ENCODE measurements around the gene NKX2-2. TPM values are rescaled to one million over a fixed set of nuclear protein-coding genes. Genes with fewer than 3 reads are reported as not detected.

Gene NKX2-2
- not detected in 2 replicates for polyA plus RNA-seq (2014; cell fraction: cytosol; rRNA removed)
- polyA plus RNA-seq (2014; cell fraction: nucleus; rRNA removed), result not detected in 2 replicates

DNA sequence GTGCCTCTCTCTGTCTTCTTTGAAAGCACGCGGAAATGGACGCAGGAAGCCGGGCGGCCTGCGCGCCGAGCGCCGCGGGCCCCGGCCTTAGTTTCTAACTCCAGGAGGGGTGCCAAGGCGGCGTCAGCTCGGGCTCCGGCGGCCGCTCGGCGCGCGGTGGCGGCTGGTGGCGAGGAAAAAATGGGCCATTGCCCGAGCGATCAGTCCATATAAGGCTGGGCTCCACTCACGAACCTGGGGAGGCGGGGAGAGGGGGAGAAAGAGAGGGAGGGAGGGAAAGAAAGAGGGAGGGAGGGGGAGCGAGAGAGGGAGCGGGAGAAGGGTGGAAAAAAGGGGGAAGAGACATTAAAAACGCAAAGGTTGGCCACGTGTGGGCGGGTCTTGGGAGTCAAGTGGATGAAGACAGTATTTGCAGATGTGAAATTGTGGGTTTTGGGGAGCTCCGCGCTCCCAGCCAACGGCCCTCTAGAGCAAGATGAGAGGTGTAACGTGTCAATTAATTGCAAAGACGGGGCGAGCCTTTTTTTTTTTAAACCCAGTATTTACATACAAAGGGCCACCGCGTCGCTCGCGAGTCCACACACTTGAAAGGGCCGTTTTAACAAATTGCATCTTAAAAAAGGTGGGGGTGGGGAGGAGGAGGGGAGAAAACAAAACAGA is at the start of gene NKX2-2:
NKX2-2 (minus strand) TSS at position 184 of the 660 bp plus-strand sequence. CDS start 395 bp downstream, outside the sequence.
- no peak for DNase-seq (ENCODE audit: low spot score)

DNA sequence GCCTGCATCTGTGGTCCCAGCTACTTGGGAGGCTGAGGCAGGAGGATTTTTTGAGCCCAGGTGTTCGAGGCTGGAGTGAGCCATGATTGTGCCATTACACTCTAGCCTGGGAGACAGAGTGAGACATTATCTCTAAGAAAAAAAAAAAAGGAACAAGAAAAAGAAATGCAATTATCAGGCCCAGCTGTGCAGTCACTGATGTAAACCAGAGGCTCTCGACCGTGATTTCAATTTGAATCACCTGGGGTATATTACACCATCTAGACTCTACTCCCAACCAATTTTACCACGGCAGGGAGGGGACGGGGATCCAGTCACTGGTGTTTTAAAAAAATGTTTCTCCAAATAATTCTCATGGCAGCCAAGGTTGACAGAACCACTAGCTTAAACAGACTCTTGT is 48.8 kb upstream of the NKX2-2 start:
- DNase-seq (ENCODE audit: low spot score), result no peak

DNA sequence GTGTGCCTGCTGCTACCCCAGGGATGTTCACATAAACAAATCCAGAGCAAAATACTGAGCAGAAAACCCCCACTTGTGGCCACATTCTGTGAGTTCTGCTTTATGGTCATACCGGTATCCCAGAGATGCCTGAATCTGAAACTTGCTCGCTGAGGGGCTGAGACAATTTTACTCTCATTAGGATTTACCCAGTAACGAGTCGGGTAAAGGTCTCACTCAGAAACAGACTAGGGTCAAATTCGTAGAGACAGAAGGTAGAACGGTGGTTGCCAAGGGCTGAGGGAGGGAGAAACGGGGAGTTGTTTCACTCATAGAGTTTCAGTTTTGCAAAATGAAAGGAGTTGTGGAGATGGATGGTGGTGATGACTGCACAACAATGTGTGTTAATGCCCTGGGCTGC is 45.4 kb upstream of the NKX2-2 start:
- no peak for DNase-seq (ENCODE audit: low spot score)

DNA sequence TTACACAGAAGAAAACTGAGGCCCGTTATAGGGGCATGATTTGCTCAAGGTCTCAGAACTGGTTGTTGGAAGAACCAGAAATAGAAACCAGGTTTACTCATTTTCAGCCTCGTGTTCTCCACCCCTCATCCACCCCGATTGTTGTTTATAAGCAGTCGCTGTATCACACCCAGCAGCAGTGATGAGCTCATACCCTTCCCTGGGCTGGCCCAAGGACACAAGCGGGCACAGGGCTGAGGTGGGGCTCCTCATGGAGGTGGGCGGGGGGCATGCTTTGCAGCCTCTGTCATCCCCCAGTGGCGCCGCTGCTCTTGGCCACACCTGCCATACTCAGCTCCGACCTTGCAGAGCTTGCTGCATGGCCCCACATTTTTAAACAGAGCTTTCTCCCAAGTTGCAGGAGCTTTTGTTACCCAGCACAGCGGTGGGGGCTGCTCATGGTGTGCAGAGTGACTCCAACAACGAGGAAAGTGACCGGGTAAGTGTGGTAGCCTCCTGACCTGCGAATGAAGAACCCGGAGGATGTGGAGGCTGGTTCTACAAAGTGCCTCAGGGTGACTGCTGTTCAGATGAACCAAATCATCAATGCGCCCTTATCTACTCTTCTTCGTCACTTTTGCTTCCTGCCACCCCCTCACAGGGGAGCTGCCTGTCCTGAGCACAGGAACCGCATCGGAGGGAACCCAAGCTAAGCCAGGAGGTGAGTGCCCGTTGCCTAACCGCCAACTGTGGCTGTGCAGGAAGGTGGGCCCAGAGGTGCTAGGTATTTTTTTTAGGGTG is 43.6 kb upstream of the NKX2-2 start:
- no peak for DNase-seq (ENCODE audit: low spot score)

GRCh38 chr20:21556398-21556797 is 42.5 kb upstream of the NKX2-2 start:
- DNase-seq (ENCODE audit: low spot score), result no peak

DNA sequence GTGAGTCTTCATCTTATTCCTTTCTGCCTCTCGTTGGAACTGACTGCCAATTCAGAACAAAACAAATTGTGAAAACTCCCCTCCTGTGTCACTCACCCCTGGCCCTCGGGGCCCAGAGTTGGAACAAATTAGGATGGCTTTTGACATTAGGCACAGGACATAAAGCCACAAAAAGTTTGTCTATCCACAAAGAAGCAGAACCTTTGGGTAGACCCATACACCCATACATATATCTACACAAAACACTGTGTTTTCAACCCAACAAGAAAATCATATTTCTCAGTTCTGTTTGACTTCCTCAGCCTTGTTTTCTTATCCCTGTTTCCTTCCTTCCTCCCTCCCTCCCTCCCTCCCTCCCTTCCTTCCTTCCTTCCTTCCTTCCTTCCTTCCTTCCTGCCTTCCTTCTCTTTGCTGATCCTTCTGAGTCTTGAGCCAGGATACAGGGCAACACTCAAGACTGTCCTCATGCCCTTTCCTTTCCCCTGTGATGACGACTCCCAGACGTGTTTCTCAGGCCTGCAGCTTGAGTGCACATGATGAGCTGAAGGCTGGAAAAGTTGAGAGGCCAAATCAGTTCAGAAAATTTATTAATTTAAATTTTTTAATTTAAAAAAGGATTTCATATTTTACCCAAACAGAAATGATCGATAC is 41.7 kb upstream of the NKX2-2 start:
- no peak for DNase-seq (ENCODE audit: low spot score)

DNA sequence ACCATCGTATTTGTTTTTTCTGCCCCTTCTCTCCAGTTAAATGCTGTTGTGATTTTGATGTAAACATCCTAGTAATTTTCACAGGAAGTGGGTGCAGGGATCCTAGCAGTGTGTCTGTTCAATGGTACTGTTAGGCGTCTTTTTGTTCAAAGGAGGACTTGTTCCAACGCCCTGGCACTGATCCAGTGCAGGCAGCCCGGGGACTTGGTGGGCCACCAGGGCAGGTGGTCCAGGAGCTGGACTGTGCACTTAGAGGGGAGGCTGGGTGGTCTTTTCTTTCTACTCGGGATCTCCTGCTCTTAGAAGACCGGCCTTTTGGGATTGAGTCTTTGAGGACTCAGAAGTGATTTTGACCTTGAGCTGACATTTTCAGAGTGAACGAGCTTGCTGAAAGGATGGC is 41.1 kb upstream of the NKX2-2 start:
- DNase-seq (ENCODE audit: low spot score), result no peak

GRCh38 chr20:21554376-21554890 is 40.6 kb upstream of the NKX2-2 start:
- no peak for DNase-seq (ENCODE audit: low spot score)

DNA sequence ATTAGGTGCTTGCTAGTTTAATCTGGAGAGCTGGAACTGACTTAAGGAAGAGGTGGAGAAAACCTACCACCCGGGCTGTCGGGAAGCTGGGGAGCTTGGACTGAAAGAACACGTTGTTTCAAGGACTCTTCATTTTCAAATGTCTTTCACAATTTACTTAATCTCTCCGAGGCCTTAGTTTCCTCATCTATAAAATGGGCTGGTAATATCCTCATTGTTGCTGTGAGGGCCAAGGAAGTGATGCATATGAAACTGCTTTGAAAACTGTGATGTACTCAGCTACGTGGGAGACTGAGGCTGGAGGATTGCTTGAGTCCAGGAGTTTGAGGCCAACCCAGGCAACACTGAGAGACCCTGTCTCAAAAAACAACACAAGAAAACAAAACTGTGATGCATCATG is 36.7 kb upstream of the NKX2-2 start:
- DNase-seq (ENCODE audit: low spot score), result no peak

DNA sequence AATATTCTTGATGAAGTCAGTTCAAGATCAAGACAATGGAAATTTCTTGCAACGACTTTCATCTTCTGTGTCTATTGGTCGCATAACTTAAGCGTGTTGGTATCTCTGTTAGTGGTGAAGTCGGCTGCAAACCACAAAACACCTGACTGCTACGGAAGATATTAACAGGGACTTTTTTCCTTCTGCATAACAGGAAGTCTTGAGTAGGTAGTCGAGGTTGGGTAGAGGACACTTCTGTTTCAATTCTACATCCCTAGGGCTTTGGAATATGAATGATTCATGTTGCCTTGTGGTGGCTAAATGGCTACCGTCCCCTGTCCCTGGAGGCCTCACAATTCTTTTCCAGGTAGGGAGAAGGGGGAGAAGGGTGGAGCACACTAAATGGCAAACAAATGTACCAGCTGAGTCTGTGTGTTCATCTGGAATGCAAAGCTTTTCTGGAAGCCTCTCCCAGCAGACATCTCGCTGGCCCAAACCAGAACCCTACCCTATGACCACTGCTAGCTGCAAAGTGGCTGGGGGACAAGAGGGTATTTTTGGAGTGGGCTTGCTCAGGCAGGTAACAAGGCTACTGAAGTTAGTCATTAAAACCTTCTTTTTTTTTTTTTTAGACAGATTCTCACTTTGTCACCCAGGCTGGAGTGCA is 34.6 kb upstream of the NKX2-2 start:
- no peak for DNase-seq (ENCODE audit: low spot score)

DNA sequence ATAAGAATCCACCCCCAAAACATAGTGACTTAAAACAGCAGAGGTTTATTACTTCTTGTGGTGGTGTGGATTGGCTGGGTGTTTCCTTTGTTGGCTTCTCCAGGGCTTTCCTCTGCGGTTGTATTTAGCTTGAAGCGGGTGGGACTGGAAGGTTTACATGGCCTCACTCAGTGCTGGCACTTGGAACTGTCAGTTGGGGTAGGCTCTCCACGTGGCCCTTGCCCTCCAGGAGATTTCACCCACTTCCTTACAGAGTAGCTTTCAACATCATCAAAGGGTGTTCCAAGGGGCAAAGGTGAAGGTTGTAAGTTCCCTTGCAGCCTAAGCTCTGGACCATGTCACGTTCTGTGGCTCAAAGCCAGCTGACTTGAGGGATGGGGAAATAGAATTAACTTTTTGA is 32.5 kb upstream of the NKX2-2 start:
- DNase-seq (ENCODE audit: low spot score), result no peak

DNA sequence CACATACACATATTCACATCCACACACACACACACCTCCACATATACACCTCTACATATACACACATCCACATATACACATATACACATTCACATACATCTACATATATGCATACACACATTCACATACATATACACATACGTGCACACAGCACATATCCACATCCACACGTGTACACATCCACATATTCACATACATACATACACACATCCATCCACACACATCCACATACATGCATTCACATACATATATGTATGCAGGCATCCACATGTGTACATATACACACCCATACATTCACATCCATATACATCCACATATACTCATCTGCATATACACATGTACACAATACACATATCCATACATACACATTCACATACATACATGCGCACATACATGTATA is 25.6 kb upstream of the NKX2-2 start:
- DNase-seq (ENCODE audit: low spot score), result no peak

GRCh38 chr20:21534886-21535285 is 21.0 kb upstream of the NKX2-2 start:
- DNase-seq (ENCODE audit: low spot score), result no peak

DNA sequence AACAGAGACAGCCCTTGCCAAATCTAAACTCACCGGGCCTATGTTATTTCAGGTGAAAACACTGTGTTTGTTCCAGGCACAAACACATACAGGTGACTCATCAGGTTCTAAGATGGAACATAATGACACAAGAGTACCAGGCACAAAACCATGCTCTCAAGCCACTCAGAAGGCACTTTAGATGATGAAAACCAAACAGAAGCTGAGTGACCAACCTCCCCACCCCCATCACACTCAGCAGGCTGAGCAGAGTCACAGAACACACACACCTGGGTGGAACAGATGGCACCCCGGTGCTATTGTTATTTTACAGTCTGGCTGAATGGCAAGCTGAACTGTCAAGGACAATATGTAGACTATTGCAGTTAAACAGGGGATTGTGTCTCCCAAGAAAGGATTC is 20.6 kb upstream of the NKX2-2 start:
- no peak for DNase-seq (ENCODE audit: low spot score)

DNA sequence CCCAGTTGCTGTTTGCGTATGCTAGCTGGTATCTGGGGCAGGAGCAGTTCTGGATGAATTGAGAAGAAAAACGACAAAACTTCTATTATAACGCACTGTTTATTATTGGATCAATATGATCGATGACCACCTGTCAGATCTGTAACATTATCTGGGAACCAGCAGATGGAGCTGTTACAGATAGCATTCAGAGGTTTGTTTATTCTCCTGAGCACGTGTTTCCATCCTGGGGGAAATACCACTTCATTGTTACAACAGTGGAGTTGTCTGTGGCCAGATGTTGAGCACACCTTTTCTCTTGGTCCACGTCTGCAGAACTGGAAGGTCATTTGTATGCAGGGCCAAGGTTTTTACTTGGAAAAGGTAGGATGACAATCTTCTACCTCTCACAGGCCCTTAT is 16.0 kb upstream of the NKX2-2 start:
- DNase-seq (ENCODE audit: low spot score), result no peak

- no peak for DNase-seq (ENCODE audit: low spot score)
These were observed 15.0 kb upstream of the NKX2-2 start for GRCh38 chr20:21528870-21529269.

DNA sequence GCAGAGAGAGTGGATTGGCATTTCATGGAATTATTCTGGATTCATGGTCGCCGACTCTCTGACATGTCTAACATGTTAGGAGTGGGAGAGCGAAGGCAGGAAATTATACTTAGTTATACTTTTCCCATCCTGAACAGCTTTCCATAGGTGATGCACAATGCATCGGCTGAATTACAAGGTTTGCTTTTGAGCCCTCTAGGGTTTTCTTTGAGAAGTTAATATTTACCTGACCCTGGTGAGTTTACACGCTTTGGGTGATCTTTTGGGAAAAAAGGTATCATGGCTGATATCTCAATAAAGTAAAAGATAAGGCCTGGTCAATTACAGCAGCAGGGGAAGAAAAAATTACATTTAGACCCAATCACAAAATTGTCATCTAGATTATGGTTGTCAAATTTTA is 14.0 kb upstream of the NKX2-2 start:
- no peak for DNase-seq (ENCODE audit: low spot score)

- no peak for DNase-seq (ENCODE audit: low spot score)
These were observed 12.9 kb upstream of the NKX2-2 start for GRCh38 chr20:21526776-21527175.

GRCh38 chr20:21523895-21524294 is 10.0 kb upstream of the NKX2-2 start:
- no peak for DNase-seq (ENCODE audit: low spot score)

GRCh38 chr20:21523281-21523868 is 9.5 kb upstream of the NKX2-2 start:
- DNase-seq (ENCODE audit: low spot score), result no peak

- no peak for DNase-seq (ENCODE audit: low spot score)
These were observed 8.8 kb upstream of the NKX2-2 start for GRCh38 chr20:21522481-21523280.
